AG04450 (cell line): ENCODE measurements around the gene SLC38A4. TPM values are rescaled to one million over a fixed set of nuclear protein-coding genes. Genes with fewer than 3 reads are reported as not detected.

ENCODE experiments used
- CTCF ChIA-PET: fragments of 300-600, 350-600 bp; formaldehyde crosslinking; extraction: SDS; loops from one replicate; lab custom pipeline; 2022; ENCODE audit warnings: antibody characterized with exemption, inconsistent platforms; lab: Charles Lee
- POLR2A ChIA-PET: fragments of 350-600 bp; formaldehyde crosslinking; extraction: SDS; loops from one replicate; lab custom pipeline; 2021; ENCODE audit warnings: antibody characterized with exemption, inconsistent platforms; lab: Yijun Ruan, JAX
- DNase-seq: peaks from one replicate; pipeline ENCODE4 v3.0.0-alpha.2; 2011; ENCODE audit warnings: low read depth, low spot score
- H3K27ac ChIP-seq: one replicate; pipeline ENCODE4 v1.5.1; 2012; ENCODE audit warnings: low read depth, low read length, control low read depth
- H3K27me3 ChIP-seq: one replicate; pipeline ENCODE4 v1.6.0; 2012; ENCODE audit warnings: low read length; ENCODE audit not compliant: control insufficient read depth, insufficient read depth
- H3K4me3 ChIP-seq: 2 replicates; pipeline ENCODE4 v1.5.1; 2011; ENCODE audit warnings: mild to moderate bottlenecking, low read depth, low read length, control low read depth
- H3K9me3 ChIP-seq: 2 replicates; pipeline ENCODE4 v1.5.1; 2012; ENCODE audit warnings: low read length; ENCODE audit not compliant: control insufficient read depth, insufficient read depth
- CTCF ChIP-seq: IDR thresholded peaks from 2 replicates; pipeline ENCODE4 v1.5.1; 2011; ENCODE audit warnings: low read depth, low read length, control low read depth, inconsistent platforms
- polyA plus RNA-seq: library from polyadenylated mRNA; depleted of rRNA; stranded (reverse); fragments of >200 nt; gene quantifications from 2 replicates; pipeline ENCODE4 v1.2.3, GENCODE V29; 2011

Gene SLC38A4
- polyA plus RNA-seq, 1 experiment, result 12.0 TPM

- CTCF ChIA-PET, result interaction anchor here (0.6 kb wide), 1 partner anchor 111 kb away, joined by 3 read pairs; no protein-coding TSS in a partner anchor
- DNase-seq, result no peak
- TF ChIP-seq CTCF, result no peak
- POLR2A ChIA-PET, result no interaction called here
- H3K4me3 ChIP-seq, result no peak overlapping the region
- H3K27ac ChIP-seq, result no peak overlapping the region
- H3K9me3 ChIP-seq, result no peaks in the 10 kb centered on the region
- H3K27me3 ChIP-seq, result no peaks in the 10 kb centered on the region
Measured at GRCh38 chr12:46808317-46808716, 17.5 kb downstream of the SLC38A4 start.

- TF ChIP-seq CTCF, result no peak
- ChIA-PET POLR2A (no interaction called here), CTCF (interaction anchor here (1.0 kb wide), 1 partner anchor 180 kb away, joined by 5 read pairs; no protein-coding TSS in a partner anchor)
- Histone ChIP-seq H3K9me3 (no peaks in the 10 kb centered on the region), H3K4me3 (no peak overlapping the region), H3K27ac (no peak overlapping the region), H3K27me3 (no peaks in the 10 kb centered on the region)
- DNase-seq, result no peak
Measured at GRCh38 chr12:46804054-46804453, 21.7 kb downstream of the SLC38A4 start.

GRCh38 chr12:46803517-46803916 lies 22.3 kb downstream of the SLC38A4 start:
- POLR2A ChIA-PET, result no interaction called here
- no peaks in the 10 kb centered on the region for H3K9me3 ChIP-seq
- DNase-seq, result no peak
- CTCF ChIA-PET, result interaction anchor here (0.8 to 1.0 kb wide), 2 partner anchors 12 to 180 kb away, joined by 3 to 5 read pairs; no protein-coding TSS in a partner anchor
- H3K27me3 ChIP-seq, result no peaks in the 10 kb centered on the region
- TF ChIP-seq CTCF, result no peak
- H3K4me3 ChIP-seq, result no peak overlapping the region
- H3K27ac ChIP-seq, result no peak overlapping the region

GRCh38 chr12:46801293-46801692 lies 24.5 kb downstream of the SLC38A4 start:
- ChIA-PET CTCF (interaction anchor here (1.4 kb wide), 1 partner anchor 21 kb away, joined by 3 read pairs; no protein-coding TSS in a partner anchor), POLR2A (no interaction called here)
- no peak for TF ChIP-seq CTCF
- Histone ChIP-seq H3K4me3 (no peak overlapping the region), H3K27me3 (no peaks in the 10 kb centered on the region), H3K27ac (no peak overlapping the region), H3K9me3 (no peaks in the 10 kb centered on the region)
- DNase-seq, result no peak

GRCh38 chr12:46800160-46800559 lies 25.6 kb downstream of the SLC38A4 start:
- Histone ChIP-seq H3K27me3 (no peaks in the 10 kb centered on the region), H3K9me3 (no peaks in the 10 kb centered on the region), H3K27ac (no peak overlapping the region), H3K4me3 (no peak overlapping the region)
- CTCF ChIA-PET, result no interaction called here
- DNase-seq, result no peak
- POLR2A ChIA-PET, result no interaction called here
- TF ChIP-seq CTCF, result no peak
